ENCODE results near the gene CLEC4D. TPM values are rescaled to one million over a fixed set of nuclear protein-coding genes. Genes with fewer than 3 reads are reported as not detected.
"Not testable (repeated sequence)": the region's sequence is repeated elsewhere in the genome, so short reads cannot be mapped to it uniquely, and the experiment has no call there.

CLEC4D gene
- polyA plus RNA-seq, 4 donors: 0.09 to 0.50 (median 0.40) TPM

DNA sequence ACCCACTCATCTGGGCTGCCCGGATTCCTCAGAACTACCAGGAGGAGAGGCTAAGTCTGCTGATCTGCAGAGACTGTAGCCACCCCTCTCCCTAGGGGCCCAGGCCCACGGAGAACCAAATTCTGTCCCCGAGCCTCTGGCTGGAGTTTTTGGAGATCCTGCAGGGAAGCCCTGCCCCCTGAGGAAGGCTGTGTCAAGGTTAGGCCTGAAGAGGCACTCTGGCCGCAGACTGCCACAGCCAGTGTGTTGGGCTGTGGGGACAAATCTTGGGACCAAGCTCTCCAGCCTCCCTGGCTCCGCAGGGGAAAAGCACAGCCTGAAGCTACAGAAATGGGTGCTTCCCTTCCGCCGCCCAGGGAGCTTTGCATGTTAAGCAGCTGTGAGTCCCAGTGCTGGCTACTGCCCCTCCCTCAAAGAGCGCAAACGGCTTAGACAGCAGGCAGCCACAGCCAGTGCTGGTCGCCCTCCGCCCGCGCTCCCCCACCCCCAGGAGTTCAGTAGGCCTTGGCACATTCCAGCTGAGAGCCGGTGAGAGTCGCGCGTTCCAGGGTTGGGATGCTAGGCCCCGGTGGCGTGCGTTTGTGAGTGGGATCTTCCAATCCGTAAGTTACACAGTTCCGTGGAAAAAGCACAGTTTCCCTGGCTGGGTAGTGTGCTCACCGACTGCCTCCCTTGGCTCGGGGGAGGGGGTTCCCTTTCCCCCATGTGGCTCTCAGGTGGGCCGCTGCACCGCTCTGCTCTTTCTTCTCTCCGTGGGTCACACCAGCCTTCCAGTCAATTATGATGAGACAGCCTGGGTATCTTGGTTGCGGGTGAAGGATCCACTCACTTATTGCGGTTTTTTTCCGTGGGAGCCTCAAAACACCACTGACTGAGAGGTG, 14.2 kb downstream of the CLEC4D start:
- DNase-seq (ENCODE audit: low read depth in 4 of 4, low spot score in 3 of 4): no peak

DNA sequence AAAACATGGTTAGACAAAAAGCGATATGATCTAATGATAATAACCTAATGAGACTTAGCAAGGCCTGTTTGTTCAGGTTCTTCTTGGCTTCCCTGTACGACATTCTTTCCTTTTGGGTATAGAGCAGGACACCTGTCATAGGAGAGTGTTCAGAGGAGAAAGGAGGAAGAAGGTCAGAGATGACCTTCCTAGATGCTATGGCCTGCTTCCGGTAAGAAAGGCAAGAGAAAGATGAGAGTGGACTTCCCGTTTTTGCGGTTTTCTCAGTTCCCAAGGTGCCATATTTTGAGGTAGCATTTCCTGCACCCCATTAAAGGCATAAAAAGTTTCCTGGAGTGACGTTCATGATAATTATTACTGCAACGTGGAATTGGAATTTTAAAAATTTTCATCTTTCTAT, 18.7 kb downstream of the CLEC4D start:
- no peak for DNase-seq (ENCODE audit: low read depth in 4 of 4, low spot score in 3 of 4)

DNA sequence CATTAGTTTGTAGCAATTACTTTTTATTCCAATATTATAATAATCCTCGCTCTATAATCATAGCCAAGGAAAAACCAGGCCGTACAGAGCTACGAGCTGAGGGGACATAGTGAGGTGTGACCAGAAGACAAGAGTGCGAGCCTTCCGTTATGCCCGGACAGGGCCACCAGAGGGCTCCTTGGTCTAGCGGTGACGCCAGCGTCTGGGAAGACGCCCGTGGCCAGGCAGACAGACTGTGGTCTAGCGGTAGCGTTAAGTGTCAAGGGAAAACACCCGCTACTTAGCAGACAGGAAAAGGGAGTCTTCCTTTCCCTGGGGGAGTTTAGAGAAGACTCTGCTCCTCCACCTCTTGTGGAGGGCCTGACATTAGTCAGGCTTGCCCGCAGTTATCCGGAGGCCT, 24.5 kb downstream of the CLEC4D start:
- DNase-seq (ENCODE audit: low read depth in 4 of 4, low spot score in 3 of 4): not testable (repeated sequence)

DNA sequence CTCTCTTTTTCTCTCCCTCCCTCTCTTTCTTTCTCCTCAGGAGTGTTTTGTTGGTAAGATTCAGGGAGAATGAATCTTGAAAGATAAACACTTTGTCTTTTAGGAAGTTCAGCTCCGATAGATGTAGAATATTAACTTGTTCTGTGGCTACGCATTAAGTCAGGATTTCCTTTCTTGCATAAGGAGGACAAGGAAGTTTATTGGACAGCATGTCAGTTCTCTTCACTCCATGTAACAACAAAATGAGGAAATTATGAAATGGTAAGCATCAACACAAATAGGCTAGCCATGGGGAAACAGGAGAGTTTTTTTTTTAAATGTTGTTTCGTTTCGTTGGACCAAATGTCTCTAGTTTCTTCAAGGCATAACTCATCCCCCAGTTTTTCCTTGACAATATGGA, 27.5 kb downstream of the CLEC4D start, which contains the start of gene CLEC4E:
CLEC4E (minus strand) TSS at position 75 of the 400 bp plus-strand sequence. CDS start 108 bp downstream, outside the sequence.
- not testable (repeated sequence) for DNase-seq (ENCODE audit: low read depth in 4 of 4, low spot score in 3 of 4)

DNA sequence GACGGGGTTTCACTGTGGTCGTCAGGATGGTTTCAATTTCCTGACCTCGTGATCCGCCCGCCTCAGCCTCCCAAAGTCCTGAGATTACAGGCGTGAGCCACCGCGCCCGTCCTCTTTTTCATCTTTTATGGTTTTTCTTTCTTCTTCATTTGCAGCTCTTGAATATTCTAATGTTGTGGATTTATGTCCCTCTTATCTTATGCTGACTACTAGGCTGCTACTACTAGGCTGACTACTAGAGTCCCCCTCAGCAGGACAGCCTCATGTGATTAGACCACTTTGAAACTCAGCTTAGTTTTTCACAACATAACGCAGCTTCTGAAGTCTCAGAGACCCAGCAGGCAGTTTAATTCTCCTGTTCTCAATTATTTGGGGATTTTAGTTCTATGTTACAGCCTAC, 28.3 kb downstream of the CLEC4D start:
- no peak for DNase-seq (ENCODE audit: low read depth in 4 of 4, low spot score in 3 of 4)

DNA sequence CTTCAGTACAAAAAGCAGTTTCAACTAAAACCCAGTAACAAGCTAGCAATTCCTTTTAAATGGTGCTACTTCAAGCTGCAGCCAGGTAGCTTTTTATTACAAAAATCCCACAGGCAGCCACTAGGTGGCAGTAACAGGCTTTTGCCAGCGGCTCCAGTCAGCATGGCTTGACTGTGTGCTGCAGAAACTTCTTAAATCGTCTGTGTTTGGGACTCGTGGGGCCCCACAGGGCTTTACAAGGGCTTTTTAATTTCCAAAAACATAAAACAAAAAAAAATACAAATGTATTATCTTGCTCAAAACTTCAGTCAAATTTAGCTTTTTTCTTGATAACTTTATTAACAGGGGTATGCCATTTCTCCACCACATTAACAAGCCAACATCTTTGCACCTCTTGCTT, 31.0 kb downstream of the CLEC4D start:
- peak; percentile 32 to 65 (median 53) for DNase-seq (ENCODE audit: low read depth in 4 of 4, low spot score in 3 of 4)

DNA sequence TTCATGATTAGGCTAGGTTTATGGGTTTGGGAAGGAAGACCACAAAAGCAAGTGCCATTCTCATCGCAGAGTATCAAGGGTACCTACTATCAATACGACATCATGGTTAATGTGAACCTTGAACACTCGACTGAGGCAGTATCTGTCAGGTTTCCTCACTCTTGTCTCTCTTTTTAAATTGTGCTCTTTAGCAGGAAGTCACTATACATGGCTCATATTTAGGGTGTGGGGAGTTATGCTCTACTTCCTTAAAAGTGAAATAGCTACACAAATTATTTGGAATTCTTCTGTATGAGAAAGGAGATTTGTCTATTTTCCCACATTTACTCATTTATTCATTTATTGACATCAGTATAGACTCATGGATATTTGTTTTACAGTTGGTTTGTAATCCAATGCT, 33.3 kb downstream of the CLEC4D start:
- DNase-seq (ENCODE audit: low read depth in 4 of 4, low spot score in 3 of 4): no peak

DNA sequence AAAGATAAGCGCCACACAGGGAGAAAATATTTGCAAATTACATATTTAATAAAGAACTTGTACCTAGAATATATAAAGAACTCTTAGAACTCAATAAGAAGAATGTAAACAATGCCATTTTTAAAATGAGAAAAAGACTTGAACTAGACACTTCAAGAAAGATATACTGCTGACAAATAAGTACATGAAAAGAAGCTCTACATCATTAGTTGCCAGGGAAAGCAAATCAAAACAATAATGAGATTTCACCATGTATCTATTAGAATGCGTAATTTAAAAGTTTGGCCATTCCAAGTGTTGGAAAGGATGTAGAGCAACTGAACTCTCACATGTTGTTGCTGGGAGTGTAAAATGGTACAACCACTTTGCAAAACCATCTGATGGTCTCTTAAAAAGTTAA, 34.3 kb downstream of the CLEC4D start:
- DNase-seq (ENCODE audit: low read depth in 4 of 4, low spot score in 3 of 4): no peak

DNA sequence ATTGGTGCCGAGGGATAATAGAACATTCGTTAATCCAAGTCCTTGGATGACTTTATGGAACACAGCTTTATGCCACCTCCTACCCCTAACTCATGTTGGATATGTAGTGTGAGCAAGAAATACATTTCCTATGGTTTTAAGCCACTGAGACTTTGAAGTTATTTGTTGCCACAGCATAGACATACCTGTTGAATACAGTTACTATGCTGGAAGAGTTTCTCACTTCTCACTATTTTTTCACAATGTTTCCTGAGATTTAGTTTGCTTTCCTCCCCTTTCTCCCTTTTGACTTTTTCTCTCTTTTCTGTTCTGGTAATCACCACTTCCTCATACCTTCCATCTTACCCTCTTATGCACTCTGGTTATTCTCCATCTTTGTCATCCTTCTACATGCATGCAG, 34.9 kb downstream of the CLEC4D start:
- DNase-seq (ENCODE audit: low read depth in 4 of 4, low spot score in 3 of 4): no peak

DNA sequence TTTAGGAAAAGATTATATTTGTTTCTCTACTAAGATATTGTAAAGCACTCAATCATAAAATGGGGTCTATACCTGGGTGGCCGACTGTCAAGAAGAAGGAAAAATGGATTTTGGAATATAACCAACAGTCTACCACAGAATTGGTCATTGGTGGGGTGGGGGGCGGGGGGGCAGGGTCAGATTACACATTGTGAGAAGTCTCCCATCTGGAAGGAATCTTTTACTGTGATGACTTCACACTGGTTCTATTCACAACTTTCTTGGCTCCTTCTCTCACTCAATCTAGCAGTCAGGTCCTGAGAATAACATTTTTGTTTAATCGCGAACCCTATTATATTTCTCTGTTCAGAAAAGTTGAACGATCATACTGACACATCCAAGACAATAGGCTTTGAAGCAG, 36.1 kb downstream of the CLEC4D start:
- no peak for DNase-seq (ENCODE audit: low read depth in 4 of 4, low spot score in 3 of 4)

DNA sequence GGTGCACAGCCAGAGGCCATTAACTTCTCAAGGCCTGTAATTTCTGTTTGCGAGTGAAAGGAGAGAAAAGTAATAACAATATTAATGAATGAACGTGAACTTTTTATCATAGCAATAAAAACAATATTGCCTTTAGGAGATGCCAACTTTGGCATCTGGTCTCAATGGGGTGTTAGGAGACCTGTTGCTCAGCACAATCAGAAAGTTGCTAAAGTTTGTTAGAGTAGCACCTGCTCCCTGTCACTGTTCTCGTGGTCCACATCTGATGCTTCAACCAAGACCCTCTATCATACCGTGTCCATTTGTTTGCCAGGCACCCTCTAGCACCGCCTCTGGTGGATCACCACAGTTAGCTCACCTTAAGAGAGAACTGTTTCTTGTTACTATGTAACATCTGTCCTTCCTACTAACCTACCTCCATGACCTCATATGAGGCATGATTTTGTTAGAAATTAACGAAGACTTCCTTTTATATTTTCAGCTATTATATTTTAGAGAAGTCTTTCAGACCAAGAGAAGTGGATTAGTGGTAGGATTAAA, 39.9 kb downstream of the CLEC4D start:
- DNase-seq (ENCODE audit: low read depth in 4 of 4, low spot score in 3 of 4): no peak

DNA sequence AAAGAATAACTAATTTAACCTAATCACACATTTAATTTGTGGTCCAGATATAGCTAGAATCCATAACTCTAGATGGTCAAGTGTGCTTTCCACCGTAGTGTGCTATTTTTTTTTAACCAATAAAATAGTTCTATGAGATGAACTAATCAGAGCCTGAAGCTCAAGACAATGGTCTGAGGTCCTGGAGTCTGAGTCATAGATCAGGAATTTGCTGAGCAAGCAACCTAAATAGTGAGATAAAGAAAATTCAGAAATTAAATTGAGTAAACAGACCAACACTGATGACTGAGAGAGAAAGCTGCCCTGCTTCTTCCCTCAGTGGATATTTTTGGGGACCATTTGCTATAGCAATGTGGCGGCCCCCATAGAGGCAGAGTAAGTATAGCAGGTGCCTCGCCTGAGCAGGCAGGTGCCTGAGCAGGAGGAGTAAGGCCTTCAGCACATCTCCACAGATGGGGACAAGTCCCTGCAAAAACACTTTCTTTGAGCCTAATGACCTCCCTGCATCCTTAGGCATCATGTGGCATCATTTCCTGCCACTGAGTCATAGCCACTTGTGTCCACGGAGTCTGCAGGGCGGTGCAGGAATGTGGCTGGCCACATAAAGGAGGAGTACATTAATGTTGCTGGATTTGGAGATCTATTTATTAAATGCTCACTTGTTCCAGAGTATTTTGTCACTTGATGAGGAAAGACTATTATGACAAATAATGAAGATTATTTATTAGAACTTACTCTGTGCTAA, 41.3 kb downstream of the CLEC4D start:
- no peak for DNase-seq (ENCODE audit: low read depth in 4 of 4, low spot score in 3 of 4)

DNA sequence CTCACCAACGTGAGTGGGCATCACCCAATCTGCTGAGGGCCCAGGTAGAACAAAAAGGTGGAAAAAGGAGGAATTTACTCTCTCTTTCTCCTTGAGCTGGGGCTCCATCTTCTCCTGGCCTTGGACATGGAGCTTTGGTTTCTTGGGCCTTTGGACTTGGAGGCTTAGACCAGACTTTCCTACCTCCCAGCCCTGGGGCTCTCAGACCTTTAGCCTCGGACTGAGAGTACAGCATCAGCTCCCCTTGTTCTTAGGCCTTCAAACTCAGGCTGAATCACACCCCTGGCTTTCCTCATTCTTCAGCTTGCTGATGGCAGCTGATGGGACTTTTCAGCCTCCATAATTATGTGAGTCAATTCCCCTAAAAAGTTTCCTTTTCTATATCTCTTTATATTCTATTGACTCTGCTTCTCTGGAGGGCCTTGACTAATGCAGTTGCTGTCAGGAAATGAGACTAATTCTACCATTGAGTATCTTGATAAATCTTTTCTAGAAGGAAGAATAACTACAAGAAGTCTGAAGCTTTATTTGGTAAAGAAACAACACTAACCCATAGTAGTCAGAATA, 43.3 kb downstream of the CLEC4D start:
- DNase-seq (ENCODE audit: low read depth in 4 of 4, low spot score in 3 of 4): no peak

DNA sequence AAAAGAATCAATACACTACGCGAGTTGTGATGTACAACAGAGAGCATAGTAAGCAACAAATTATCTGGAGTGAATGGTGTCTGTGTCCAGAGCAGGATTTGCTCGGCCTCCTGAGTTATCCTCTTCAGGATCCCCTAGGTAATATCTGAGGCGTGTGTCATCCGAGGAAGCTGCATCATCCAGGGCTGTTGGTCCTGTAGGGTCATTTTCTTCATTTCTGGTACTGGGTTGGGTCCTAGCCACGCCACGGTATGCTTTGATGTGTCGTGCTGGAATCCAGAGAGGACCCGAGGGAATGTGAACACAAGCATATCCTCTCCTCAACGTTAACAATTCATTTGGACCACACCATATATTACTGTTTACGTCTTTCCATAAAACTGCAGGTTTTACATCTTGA, 46.4 kb downstream of the CLEC4D start:
- DNase-seq (ENCODE audit: low read depth in 4 of 4, low spot score in 3 of 4): no peak

DNA sequence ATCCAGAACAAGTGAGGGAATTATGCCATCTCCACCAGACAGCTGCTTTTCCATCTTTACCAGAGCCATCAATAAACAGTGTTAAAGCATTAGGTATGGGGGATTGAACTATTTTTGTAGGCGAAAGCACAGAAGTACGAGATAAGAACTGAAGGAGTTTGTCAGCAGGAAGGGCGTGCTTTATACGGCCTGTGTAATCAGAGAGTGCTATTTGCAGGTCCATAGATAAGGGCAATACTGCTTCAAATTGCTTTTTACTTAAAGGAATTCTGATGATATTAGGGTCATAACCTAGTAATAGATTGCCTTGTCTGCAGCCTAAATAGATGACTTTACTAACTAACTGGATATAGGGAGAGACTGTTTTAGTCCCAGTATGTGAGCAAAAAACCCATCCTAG, 47.7 kb downstream of the CLEC4D start:
- DNase-seq (ENCODE audit: low read depth in 4 of 4, low spot score in 3 of 4): no peak

DNA sequence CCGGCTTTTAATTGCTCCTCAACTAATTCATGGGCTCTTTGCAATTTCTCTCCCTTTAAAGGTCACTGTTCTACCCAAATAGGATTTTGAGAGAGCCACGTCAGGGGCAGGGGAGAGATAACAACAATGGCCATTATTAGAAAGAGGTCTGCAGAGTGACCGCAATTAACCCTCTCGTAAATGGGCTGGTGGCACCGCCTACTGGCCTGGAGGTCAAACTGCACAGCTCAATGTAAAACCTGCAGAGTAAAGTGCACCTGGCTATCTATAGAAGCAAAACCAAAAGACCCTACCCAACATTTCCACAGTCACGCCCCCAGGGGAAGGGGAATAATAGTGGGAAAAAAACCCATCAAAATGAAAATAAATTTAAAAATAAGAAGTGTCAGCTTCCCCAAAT, 49.0 kb downstream of the CLEC4D start:
- no peak for DNase-seq (ENCODE audit: low read depth in 4 of 4, low spot score in 3 of 4)

DNA sequence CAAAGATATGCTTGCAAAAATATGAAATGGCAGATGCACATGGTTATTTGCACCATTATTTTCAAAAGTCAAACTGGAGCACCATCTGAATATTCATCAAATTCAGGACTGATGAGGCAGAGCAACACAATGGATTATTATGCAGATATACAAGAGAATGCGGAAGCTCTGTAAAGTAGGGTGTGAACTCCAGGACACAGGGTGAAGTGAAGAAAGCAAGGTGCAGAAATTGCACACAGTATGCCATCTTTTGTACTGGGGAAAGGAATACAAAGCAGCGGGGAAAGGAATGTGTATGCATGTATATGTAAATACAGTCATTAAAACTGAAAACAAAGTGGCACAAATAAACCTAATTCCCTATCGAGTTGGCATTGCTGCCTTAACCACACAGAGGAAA, 50.1 kb downstream of the CLEC4D start:
- no peak for DNase-seq (ENCODE audit: low read depth in 4 of 4, low spot score in 3 of 4)

DNA sequence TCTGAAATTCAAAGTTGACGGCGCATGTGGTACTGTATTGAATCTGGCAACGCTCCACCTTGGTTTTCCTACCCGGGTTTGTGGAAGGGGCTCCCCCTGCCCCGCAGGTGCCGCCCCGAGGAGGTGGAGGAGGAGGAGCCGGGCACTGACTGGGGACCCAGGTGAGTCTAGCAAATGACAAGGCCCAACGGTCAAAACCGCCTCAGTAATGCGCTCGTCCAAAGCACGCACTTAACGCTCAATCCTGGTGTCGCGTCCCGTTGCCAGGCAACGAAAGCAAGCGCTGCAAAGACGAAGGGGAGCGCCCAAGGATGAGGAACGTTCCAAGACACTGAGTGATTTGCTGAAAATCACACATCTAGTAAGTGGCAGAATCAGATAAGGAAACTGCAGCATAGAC, 51.4 kb downstream of the CLEC4D start:
- no peak for DNase-seq (ENCODE audit: low read depth in 4 of 4, low spot score in 3 of 4)

DNA sequence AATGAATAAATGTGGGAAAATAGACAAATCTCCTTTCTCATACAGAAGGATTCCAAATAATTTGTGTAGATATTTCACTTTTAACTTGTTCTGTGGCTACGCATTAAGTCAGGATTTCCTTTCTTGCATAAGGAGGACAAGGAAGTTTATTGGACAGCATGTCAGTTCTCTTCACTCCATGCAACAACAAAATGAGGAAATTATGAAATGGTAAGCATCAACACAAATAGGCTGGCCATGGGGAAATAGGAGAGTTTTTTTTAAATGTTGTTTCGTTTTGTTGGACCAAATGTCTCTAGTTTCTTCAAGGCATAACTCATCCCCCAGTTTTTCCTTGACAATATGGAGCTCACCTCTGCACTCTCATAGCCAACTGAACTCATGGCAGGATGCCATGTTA, 52.7 kb downstream of the CLEC4D start:
- not testable (repeated sequence) for DNase-seq (ENCODE audit: low read depth in 4 of 4, low spot score in 3 of 4)

DNA sequence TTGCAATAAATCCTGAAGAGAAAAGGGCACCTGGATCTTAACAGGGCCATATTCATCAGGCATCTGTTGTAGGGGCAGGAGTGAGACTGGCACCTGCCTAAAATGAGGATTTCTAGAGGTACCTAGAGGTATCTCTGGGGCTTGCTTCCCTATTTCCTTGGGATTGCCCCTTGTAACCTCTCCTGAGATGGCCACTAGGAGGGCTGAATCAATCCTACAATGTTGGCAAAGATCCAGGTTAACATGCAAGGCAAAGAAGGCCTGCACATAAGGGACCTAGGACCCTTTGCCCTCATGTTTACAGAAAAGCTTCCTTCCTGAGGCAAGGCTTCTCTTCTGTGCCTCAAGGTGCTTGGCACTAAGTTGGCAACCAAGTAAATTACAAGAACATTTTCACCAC, 53.2 kb downstream of the CLEC4D start:
- no peak for DNase-seq (ENCODE audit: low read depth in 4 of 4, low spot score in 3 of 4)
